Osteocyte (in vitro differentiated cells): Measurements from ENCODE around the gene TCF15. TPM values are rescaled to one million over a fixed set of nuclear protein-coding genes. Genes with fewer than 3 reads are reported as not detected.
"Not testable (repeated sequence)": the region's sequence is repeated elsewhere in the genome, so short reads cannot be mapped to it uniquely, and the experiment has no call there.

ENCODE experiments used
- DNase-seq: peaks from one replicate; pipeline ENCODE4 v3.0.0; 2021; ENCODE audit warnings: mixed read lengths; ENCODE audit not compliant: unreplicated experiment; ENCODE audit errors: extremely low spot score
- H3K27ac Mint-ChIP-seq: one replicate; pipeline ENCODE4 v1.8.0; 2021; ENCODE audit warnings: mild to moderate bottlenecking, mixed read lengths; ENCODE audit not compliant: unreplicated experiment
- H3K27me3 Mint-ChIP-seq: one replicate; pipeline ENCODE4 v1.8.0; 2021; ENCODE audit warnings: mixed read lengths; ENCODE audit not compliant: unreplicated experiment
- H3K36me3 Mint-ChIP-seq: one replicate; pipeline ENCODE4 v1.8.0; 2021; ENCODE audit warnings: mixed read lengths; ENCODE audit not compliant: unreplicated experiment
- H3K4me1 Mint-ChIP-seq: one replicate; pipeline ENCODE4 v1.8.0; 2021; ENCODE audit warnings: mixed read lengths; ENCODE audit not compliant: unreplicated experiment
- H3K4me3 Mint-ChIP-seq: one replicate; pipeline ENCODE4 v1.8.0; 2021; ENCODE audit warnings: mild to moderate bottlenecking, moderate library complexity, mixed read lengths; ENCODE audit not compliant: unreplicated experiment
- H3K9me3 Mint-ChIP-seq: one replicate; pipeline ENCODE4 v1.8.0; 2021; ENCODE audit warnings: mixed read lengths; ENCODE audit not compliant: unreplicated experiment
- total RNA-seq: library from RNA; stranded (reverse); gene quantifications from 2 replicates; pipeline ENCODE4 v1.2.1, GENCODE V29; 2021
- TF ChIP-seq, protein P1 (sequence below): fragments of 200-600 bp; sonication (generic); IDR thresholded peaks from 2 replicates; pipeline ENCODE4 v1.5.0; 2021; ENCODE audit warnings: antibody characterized with exemption, mild to moderate bottlenecking, moderate library complexity

TCF15 gene
- total RNA-seq, 1 donor from 2014 or later: not detected

- peaks cover 23% of the 10 kb centered on the region for H3K27me3 Mint-ChIP-seq
- no peak for DNase-seq
- H3K4me3 Mint-ChIP-seq: no peak overlapping the region
Observed at GRCh38 chr20:584971-585301, 25.2 kb downstream of the TCF15 start.

GRCh38 chr20:584161-584970, 25.7 kb downstream of the TCF15 start:
- Mint-ChIP-seq H3K36me3 (no peaks in the 10 kb centered on the region), H3K4me3 (no peak overlapping the region), H3K27ac (no peak overlapping the region), H3K4me1 (no peaks in the 10 kb centered on the region), H3K9me3 (no peaks in the 10 kb centered on the region), H3K27me3 (peaks cover 23% of the 10 kb centered on the region)
- TF ChIP-seq, protein P1, sequence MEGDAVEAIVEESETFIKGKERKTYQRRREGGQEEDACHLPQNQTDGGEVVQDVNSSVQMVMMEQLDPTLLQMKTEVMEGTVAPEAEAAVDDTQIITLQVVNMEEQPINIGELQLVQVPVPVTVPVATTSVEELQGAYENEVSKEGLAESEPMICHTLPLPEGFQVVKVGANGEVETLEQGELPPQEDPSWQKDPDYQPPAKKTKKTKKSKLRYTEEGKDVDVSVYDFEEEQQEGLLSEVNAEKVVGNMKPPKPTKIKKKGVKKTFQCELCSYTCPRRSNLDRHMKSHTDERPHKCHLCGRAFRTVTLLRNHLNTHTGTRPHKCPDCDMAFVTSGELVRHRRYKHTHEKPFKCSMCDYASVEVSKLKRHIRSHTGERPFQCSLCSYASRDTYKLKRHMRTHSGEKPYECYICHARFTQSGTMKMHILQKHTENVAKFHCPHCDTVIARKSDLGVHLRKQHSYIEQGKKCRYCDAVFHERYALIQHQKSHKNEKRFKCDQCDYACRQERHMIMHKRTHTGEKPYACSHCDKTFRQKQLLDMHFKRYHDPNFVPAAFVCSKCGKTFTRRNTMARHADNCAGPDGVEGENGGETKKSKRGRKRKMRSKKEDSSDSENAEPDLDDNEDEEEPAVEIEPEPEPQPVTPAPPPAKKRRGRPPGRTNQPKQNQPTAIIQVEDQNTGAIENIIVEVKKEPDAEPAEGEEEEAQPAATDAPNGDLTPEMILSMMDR: no peak
- DNase-seq: no peak

More at GRCh38 chr20:584971-585301, 25.2 kb downstream of the TCF15 start:
- H3K4me1 Mint-ChIP-seq: no peaks in the 10 kb centered on the region
- H3K27ac Mint-ChIP-seq: no peak overlapping the region
- TF ChIP-seq, protein P1: no peak
- H3K9me3 Mint-ChIP-seq: no peaks in the 10 kb centered on the region
- H3K36me3 Mint-ChIP-seq: no peaks in the 10 kb centered on the region

GRCh38 chr20:582204-582603, 27.9 kb downstream of the TCF15 start:
- Mint-ChIP-seq H3K27ac (no peak overlapping the region), H3K27me3 (peaks cover 13% of the 10 kb centered on the region), H3K36me3 (no peaks in the 10 kb centered on the region), H3K4me1 (no peaks in the 10 kb centered on the region), H3K9me3 (no peaks in the 10 kb centered on the region), H3K4me3 (no peak overlapping the region)
- DNase-seq: no peak
- TF ChIP-seq, protein P1: no peak

DNA sequence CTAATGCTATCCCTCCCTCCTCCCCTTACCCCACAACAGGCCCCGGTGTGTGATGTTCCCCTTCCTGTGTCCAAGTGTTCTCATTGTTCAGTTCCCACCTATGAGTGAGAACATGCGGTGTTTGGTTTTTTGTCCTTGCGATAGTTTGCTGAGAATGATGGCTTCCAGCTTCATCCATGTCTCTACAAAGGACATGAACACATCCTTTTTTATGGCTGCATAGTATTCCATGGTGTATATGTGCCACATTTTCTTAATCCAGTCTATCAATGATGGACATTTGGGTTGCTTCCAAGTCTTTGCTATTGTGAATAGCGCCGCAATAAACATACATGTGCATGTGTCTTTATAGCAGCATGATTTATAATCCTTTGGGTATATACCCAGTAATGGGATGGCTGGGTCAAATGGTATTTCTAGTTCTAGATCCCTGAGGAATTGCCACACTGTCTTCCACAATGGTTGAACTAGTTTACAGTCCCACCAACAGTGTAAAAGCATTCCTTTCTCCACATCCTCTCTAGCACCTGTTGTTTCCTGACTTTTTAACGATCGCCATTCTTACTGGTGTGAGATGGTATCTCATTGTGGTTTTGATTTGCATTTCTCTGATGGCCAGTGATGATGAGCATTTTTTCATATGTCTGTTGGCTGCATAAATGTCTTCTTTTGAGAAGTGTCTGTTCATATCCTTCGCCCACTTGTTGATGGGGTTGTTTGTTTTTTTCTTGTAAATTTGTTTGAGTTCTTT, 31.0 kb downstream of the TCF15 start:
- not testable (repeated sequence) for DNase-seq, H3K27ac Mint-ChIP-seq, H3K4me1 Mint-ChIP-seq, H3K36me3 Mint-ChIP-seq, H3K9me3 Mint-ChIP-seq, H3K4me3 Mint-ChIP-seq
- H3K27me3 Mint-ChIP-seq: peaks cover 13% of the 10 kb centered on the region

- H3K27me3 Mint-ChIP-seq: peaks cover 29% of the 10 kb centered on the region
- no peak overlapping the region for H3K4me3 Mint-ChIP-seq
- H3K27ac Mint-ChIP-seq: no peak overlapping the region
- no peak for DNase-seq
- no peaks in the 10 kb centered on the region for H3K36me3 Mint-ChIP-seq
- H3K4me1 Mint-ChIP-seq: peaks cover 3% of the 10 kb centered on the region
- TF ChIP-seq, protein P1: peak; percentile 16
- no peaks in the 10 kb centered on the region for H3K9me3 Mint-ChIP-seq
Observed at GRCh38 chr20:577167-577791, 32.8 kb downstream of the TCF15 start.
